ENCODE results near the gene MDC1.

The MDC1 gene

GRCh38 chr6:30683183-30683979 lies 33.7 kb downstream of the MDC1 start:
- in situ Hi-C loops (cut with MboI; ENCODE audit: low pct_unique_long_range_greater_than_20kb, low sequenced_read_pairs, unreplicated experiment): loop anchor here (5.0 kb wide), 1 partner anchor 44 kb away; no protein-coding TSS in a partner anchor
- DNase-seq (ENCODE audit: low spot score): peak; percentile 15
- no peak for TF ChIP-seq CTCF (IDR thresholded peaks at IDR 0.05; ENCODE audit: extremely low read depth, insufficient read depth, missing control alignments)

- in situ Hi-C loops (cut with MboI; ENCODE audit: low pct_unique_long_range_greater_than_20kb, low sequenced_read_pairs, unreplicated experiment): loop anchor here (5.0 kb wide), 1 partner anchor 45 kb away; no protein-coding TSS in a partner anchor
- DNase-seq (ENCODE audit: low spot score): peak; percentile 81
- TF ChIP-seq CTCF (IDR thresholded peaks at IDR 0.05; ENCODE audit: extremely low read depth, insufficient read depth, missing control alignments): no peak
These were observed 34.7 kb downstream of the MDC1 start for GRCh38 chr6:30682143-30683117.

- no peak for TF ChIP-seq CTCF (IDR thresholded peaks at IDR 0.05; ENCODE audit: extremely low read depth, insufficient read depth, missing control alignments)
- in situ Hi-C loops (cut with MboI; ENCODE audit: low pct_unique_long_range_greater_than_20kb, low sequenced_read_pairs, unreplicated experiment): loop anchor here (5.0 kb wide), 1 partner anchor 46 kb away; no protein-coding TSS in a partner anchor
- DNase-seq (ENCODE audit: low spot score): peak; percentile 16
These were observed 35.3 kb downstream of the MDC1 start for GRCh38 chr6:30681766-30682142.

- in situ Hi-C loops (cut with MboI; ENCODE audit: low pct_unique_long_range_greater_than_20kb, low sequenced_read_pairs, unreplicated experiment): loop anchor here (5.0 kb wide), 1 partner anchor 47 kb away; no protein-coding TSS in a partner anchor
- DNase-seq (ENCODE audit: low spot score): no peak
- TF ChIP-seq CTCF (IDR thresholded peaks at IDR 0.05; ENCODE audit: extremely low read depth, insufficient read depth, missing control alignments): no peak
These were observed 37.1 kb downstream of the MDC1 start for GRCh38 chr6:30679765-30680535.

- peak; percentile 99 for TF ChIP-seq CTCF (IDR thresholded peaks at IDR 0.05; ENCODE audit: extremely low read depth, insufficient read depth, missing control alignments)
- in situ Hi-C loops (cut with MboI; ENCODE audit: low pct_unique_long_range_greater_than_20kb, low sequenced_read_pairs, unreplicated experiment): no loop called here
These were observed 37.9 kb downstream of the MDC1 start for GRCh38 chr6:30678964-30679726.

More at GRCh38 chr6:30678964-30679726, 37.9 kb downstream of the MDC1 start:
- DNase-seq (ENCODE audit: low spot score): peak; percentile 84

Measured in GM13977 (cell line).